Epithelial cell of proximal tubule (primary cell): Measurements from ENCODE around the gene SSNA1. TPM values are rescaled to one million over a fixed set of nuclear protein-coding genes. Genes with fewer than 3 reads are reported as not detected.
A peak's percentile ranks its signal among the peaks of the same experiment; 100 is the strongest.

Experiments
- DNase-seq: peaks from one replicate; pipeline ENCODE4 v3.0.0-alpha.2; 2011; ENCODE audit warnings: low read depth
- H3K4me3 ChIP-seq: 2 replicates; pipeline ENCODE4 v1.5.1; 2011; ENCODE audit warnings: low read depth, mild to moderate bottlenecking, low read length
- CTCF ChIP-seq: conservative IDR thresholded peaks from 2 replicates; pipeline ENCODE4 v1.5.1; 2012; ENCODE audit warnings: low read depth, mild to moderate bottlenecking, low read length
- total RNA-seq: library from RNA; depleted of rRNA; stranded (reverse); fragments of >200 nt; gene quantifications from 2 replicates; pipeline ENCODE4 v1.2.3, GENCODE V29; 2015

Gene SSNA1
- total RNA-seq, 1 donor from 2014 or later = 139 TPM

GRCh38 chr9:137205126-137206069 is 16.9 kb downstream of the SSNA1 start, which contains the start of the genes NDOR1 and TMEM203:
TSS of gene NDOR1 (plus strand) at chr9:137205700. CDS start at chr9:137205778, 78 bp downstream.
TSS of gene TMEM203 (minus strand) at chr9:137205648. CDS start at chr9:137205414, 234 bp downstream.
- DNase-seq = no peak
- TF ChIP-seq CTCF = no peak
- H3K4me3 ChIP-seq = peak within 1 kb of the TSS; percentile 97

- H3K4me3 ChIP-seq = peak overlapping the region; percentile 97
- no peak for TF ChIP-seq CTCF
- no peak for DNase-seq
Measured at GRCh38 chr9:137206602-137207001, 18.1 kb downstream of the SSNA1 start.

GRCh38 chr9:137211532-137211931 is 23.1 kb downstream of the SSNA1 start:
- DNase-seq = no peak
- H3K4me3 ChIP-seq = no peak overlapping the region
- no peak for TF ChIP-seq CTCF

- DNase-seq = no peak
- H3K4me3 ChIP-seq = no peak overlapping the region
- TF ChIP-seq CTCF = peak; percentile 11
Measured at GRCh38 chr9:137212520-137212919, 24.0 kb downstream of the SSNA1 start.

- no peak for DNase-seq
- TF ChIP-seq CTCF = peak; percentile 33
Measured at GRCh38 chr9:137213160-137214060, 24.9 kb downstream of the SSNA1 start.

GRCh38 chr9:137214620-137215019 is 26.1 kb downstream of the SSNA1 start:
- no peak for DNase-seq
- TF ChIP-seq CTCF = no peak
- H3K4me3 ChIP-seq = no peak overlapping the region

More at GRCh38 chr9:137213160-137214060, 24.9 kb downstream of the SSNA1 start:
- no peak overlapping the region for H3K4me3 ChIP-seq
